Endothelial cell of umbilical vein (primary cell): ENCODE results near the gene MAGI1.

Experiments
- CTCF ChIP-seq, 2 donors: IDR thresholded peaks; 1 replicate in 1 of 2; 2 replicates in 1 of 2; pipeline ENCODE4 v1.5.1; 2011; ENCODE audit warnings: low read length in 2 of 2, mild to moderate bottlenecking in 2 of 2, moderate library complexity in 2 of 2, control low read depth in 1 of 2, inconsistent platforms in 1 of 2, low read depth in 1 of 2; ENCODE audit not compliant: insufficient read depth in 1 of 2; ENCODE audit errors: extremely low read depth in 1 of 2
- EZH2 ChIP-seq: IDR thresholded peaks from 2 replicates; pipeline ENCODE4 v1.6.1; 2012; ENCODE audit warnings: borderline replicate concordance, low read depth, mild to moderate bottlenecking, moderate library complexity, low read length, inconsistent platforms; ENCODE audit not compliant: severe bottlenecking
- JUN ChIP-seq: IDR thresholded peaks from 2 replicates; pipeline ENCODE4 v1.6.1; 2011; ENCODE audit warnings: borderline replicate concordance, low read depth; ENCODE audit not compliant: insufficient read length, insufficient read depth
- POLR2A ChIP-seq: IDR thresholded peaks from 2 replicates; pipeline ENCODE4 v1.6.1; 2012; ENCODE audit warnings: low read depth, mild to moderate bottlenecking, control low read depth, low read length

DNA sequence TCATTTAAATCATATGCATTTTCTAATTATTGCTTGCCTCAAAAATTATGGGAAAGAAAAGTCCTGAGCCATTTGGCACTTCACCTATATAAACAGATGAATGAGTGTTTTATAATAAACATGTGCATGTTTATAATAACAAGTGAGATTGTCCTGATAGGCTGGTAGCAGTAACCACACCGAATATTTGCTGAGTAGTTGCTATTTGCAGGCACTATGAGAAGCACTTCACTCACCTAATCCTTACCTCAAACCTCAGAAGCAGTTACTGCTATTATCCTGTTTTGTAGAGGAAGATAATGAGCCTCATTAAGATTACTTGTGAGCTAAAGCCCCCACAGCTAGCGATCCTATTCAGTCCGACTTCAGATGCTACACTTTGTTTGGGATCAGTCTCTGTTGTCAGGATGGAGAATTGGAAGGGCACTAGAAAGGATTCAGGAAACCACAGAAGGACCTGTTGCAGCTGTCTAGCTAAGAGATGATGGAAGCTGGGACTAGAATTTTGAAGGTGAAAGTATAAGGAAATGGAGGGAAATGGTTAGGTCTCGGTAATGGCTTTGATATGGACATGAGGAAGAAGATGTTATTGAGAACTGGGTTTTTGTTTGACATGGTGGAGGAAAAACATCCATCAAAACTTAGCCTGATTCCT lies 28.4 kb upstream of the MAGI1 start:
- TF ChIP-seq JUN (no peak), CTCF (IDR thresholded peaks at IDR 0.05; ENCODE audit: extremely low read depth in 1 of 2, insufficient read depth in 1 of 2, low read depth in 1 of 2, low read length in 2 of 2) (no peak), EZH2 (no peak), POLR2A (no peak)
